B cell (primary cell): ENCODE data around the gene DPH2.

Experiments
- EZH2 ChIP-seq: IDR thresholded peaks from 2 replicates; pipeline ENCODE4 v1.6.1; 2012; ENCODE audit warnings: borderline replicate concordance, low read depth, mild to moderate bottlenecking, moderate library complexity, low read length; ENCODE audit not compliant: insufficient read depth, poor library complexity, severe bottlenecking
- TF ChIP-seq, protein P1 (sequence below): fragments of 200-600 bp; IDR thresholded peaks from one replicate; pipeline ENCODE4 v1.8.0; 2022; ENCODE audit warnings: antibody characterized with exemption, mild to moderate bottlenecking

- TF ChIP-seq, protein P1, sequence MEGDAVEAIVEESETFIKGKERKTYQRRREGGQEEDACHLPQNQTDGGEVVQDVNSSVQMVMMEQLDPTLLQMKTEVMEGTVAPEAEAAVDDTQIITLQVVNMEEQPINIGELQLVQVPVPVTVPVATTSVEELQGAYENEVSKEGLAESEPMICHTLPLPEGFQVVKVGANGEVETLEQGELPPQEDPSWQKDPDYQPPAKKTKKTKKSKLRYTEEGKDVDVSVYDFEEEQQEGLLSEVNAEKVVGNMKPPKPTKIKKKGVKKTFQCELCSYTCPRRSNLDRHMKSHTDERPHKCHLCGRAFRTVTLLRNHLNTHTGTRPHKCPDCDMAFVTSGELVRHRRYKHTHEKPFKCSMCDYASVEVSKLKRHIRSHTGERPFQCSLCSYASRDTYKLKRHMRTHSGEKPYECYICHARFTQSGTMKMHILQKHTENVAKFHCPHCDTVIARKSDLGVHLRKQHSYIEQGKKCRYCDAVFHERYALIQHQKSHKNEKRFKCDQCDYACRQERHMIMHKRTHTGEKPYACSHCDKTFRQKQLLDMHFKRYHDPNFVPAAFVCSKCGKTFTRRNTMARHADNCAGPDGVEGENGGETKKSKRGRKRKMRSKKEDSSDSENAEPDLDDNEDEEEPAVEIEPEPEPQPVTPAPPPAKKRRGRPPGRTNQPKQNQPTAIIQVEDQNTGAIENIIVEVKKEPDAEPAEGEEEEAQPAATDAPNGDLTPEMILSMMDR: no peak
- no peak for TF ChIP-seq EZH2
These were observed 5.6 kb downstream of the DPH2 start for GRCh38 chr1:43975249-43975961.
